GM19372 (cell line): ENCODE measurements around the gene TIMP3.
"Not testable (repeated sequence)": the region's sequence is repeated elsewhere in the genome, so short reads cannot be mapped to it uniquely, and the experiment has no call there.

Source experiments
- ATAC-seq: cut with Tn5 transposase; IDR thresholded peaks from one replicate; pipeline ENCODE4 v1.9.1; 2021; ENCODE audit warnings: mild to moderate bottlenecking, low read depth, moderate library complexity; ENCODE audit not compliant: unreplicated experiment

The TIMP3 gene

GRCh38 chr22:32801537-32802236 is at the start of gene TIMP3:
Gene TIMP3 (plus strand): TSS chr22:32801705. CDS start chr22:32802002, 297 bp downstream.
- no peak for ATAC-seq

DNA sequence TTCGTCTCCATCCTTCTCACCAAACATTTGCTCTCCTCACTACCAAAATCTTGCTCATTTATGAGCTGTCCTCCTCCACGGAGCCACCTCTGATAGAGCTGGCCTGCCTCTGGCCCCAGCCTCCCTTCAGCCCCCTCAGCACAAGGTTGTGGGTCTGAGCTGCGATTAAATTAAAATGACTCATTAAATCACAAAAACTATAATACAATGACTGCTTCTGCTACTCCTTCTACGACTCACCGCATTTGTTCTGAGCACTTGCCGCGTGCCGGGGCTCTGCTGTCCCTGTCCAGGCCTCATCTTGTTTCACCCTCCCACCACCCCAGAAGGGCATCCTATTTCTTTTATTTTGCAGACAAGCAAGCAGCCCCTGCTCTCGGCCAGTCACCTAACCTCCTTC is 49.2 kb upstream of the TIMP3 start:
- ATAC-seq = no peak

DNA sequence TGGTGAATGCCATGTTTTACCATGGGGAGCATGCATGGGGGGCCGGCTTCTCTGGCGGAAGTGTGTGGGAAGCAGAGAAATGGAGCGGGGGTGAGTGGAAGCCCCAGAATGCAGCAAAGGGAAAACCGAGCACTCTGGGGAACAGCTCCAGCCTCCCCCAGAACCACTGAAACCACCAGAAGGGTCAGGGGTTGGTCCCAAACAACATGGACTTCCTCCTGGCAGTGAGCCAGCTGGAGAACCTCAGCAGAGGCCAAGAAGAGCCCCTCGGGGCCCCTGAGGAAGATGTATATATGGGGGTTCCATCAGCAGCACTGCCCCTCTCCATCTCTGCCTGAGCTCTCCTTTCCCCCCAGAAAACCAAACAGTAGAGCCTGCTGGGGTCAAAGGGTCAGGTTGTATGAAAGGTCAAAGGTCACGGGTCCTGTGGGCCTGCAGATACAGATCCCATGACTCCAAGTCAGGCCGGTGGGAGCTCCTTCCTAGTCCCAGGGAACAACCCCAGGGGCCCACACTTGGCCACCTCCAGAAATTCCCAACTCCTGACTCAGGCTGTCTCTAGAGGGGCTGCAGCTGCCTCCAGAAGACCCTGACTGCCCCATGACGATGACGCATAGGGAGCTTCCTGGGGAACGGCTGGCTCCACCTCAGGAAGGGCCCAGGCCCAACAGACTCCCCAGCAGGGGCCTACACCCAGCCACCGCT is 48.5 kb upstream of the TIMP3 start:
- ATAC-seq = no peak

GRCh38 chr22:32753591-32753990 is 47.9 kb upstream of the TIMP3 start:
- ATAC-seq = no peak

DNA sequence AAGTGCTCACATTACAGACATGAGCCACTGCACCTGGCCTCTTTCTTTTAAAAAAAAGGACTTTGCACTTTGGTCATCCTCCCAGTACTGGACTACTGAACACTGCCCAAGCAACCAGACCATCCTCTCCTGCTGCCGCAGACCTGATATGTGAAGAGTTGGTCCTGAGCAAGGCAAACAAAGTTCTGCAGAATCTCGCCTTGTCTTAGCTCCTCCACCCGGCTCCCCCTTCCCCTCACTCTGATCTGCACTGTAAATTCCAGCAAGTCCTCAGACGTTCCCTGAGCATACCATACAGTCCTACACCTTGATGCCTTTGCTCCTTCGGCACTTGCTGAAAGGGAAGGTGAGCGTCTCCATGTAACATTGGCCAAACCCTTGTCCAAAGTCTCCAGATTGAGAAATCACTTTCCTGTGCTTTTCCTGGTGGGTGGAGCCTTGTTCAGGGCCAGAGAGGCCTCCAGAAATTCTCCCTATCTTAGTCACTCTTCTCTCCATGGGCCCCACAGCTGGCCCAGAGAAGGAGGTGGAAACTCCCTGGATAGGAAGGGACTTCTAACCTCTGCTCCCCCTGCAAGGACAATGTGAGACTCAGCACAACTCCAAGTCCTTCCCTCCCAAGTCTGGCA is 47.0 kb upstream of the TIMP3 start:
- ATAC-seq = no peak

GRCh38 chr22:32757086-32757762 is 44.3 kb upstream of the TIMP3 start:
- not testable (repeated sequence) for ATAC-seq

GRCh38 chr22:32758866-32759385 is 42.6 kb upstream of the TIMP3 start:
- ATAC-seq = no peak

GRCh38 chr22:32760396-32760795 is 41.1 kb upstream of the TIMP3 start:
- ATAC-seq = no peak

GRCh38 chr22:32760815-32761214 is 40.7 kb upstream of the TIMP3 start:
- no peak for ATAC-seq

- ATAC-seq = no peak
Observed at GRCh38 chr22:32761251-32761903, 40.1 kb upstream of the TIMP3 start.

DNA sequence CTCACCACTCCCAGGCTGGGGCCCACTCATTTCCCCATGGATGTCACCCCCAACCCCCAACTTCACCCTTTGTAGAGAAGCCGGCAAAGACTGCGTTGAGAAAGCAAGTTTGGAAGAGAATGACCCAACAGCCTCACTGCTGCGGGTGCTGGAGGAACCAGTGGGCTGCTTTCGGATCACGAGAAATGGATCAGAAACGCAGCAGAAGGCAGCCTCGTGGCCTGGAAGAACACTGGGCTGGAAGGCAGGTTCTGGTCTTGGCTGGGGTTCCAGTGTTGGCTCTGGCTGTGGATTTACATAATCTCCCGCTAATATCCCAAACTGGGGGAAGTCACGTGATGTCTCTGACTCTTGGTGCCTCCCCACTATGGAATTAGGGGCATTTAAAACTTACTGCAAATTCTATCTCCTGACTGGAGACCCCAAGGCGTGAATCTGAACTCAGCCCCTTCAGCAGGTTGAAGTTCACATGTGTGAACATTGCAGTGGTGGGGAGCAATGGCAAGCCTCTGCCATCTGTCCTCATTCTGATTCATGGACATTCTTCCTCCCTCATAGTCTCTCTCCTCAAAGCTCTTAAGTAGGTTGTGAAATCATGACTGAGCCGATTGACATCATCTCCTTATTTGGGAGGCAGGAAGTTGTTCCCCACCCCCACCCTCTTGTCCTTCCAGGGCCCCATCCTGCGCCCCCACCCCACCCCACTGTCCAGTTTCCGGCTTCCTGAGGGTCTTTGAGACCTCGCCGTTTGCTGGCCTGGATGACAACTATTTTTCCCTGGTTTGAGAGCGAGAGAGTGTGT is 37.0 kb upstream of the TIMP3 start:
- no peak for ATAC-seq

DNA sequence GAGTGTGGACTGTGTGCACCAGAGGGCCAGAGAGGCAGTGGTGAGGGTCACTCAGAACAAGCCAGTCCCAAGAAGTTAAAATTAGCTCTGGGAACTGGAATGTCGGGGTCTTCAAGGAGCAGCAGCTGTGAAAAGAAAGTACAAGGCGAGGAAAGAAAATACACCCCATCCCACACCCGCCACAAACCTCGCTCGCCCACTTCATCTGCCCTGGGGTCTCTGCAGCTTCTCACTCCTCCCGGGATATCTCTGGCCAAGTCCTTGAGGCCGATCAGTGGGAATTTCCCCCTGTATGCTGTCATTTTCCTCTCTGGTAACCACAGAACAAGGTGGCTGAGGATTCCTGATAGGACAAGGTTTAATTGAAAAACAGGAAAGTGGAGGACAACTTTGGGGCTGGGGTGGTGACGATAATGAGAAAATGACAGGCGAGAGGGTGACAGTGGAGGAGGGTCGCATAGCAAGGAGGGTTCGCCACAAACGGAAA is 36.3 kb upstream of the TIMP3 start:
- no peak for ATAC-seq

GRCh38 chr22:32771756-32772155 is 29.7 kb upstream of the TIMP3 start:
- ATAC-seq = no peak

DNA sequence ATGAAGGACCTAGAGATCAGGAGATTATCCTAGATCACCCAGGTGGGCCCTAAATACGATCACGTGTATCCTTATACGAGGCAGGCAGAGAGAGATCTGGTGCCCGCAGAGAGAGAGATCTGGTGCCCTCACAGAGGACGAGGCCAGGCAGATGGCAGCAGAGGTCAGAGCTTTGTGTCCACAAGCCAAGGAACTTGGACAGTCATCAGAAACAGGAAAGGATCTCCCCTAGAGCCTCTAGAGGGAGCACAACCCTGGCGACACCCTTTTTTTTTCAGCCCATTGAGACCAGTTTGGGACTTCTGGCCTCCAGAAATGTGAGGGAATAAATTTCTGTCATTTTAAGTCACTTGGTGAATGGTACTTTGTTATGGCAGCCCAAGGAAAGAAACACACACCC is 25.5 kb upstream of the TIMP3 start:
- ATAC-seq = no peak

DNA sequence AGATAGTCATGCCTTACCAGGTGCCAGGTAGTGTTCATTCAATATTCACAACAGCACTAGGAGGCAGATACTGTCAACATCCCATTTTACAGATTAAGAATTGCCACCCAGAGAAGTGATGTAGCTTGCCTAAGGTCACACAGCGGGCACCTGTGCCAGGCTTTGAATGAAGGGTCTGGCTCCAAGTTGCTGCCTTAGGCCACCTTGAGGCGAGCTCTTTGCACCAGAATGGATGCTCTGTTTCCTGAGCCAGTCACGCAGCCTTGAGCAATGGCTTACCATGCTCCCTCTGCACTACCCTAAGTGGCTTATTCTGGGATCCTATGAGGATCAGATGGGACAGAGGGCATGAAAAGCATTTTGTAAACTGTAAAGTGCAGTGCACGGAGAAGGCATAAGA is 25.1 kb upstream of the TIMP3 start:
- ATAC-seq = no peak

- ATAC-seq = no peak
Observed at GRCh38 chr22:32776802-32777201, 24.7 kb upstream of the TIMP3 start.

GRCh38 chr22:32777987-32778386 is 23.5 kb upstream of the TIMP3 start:
- no peak for ATAC-seq

GRCh38 chr22:32780726-32781310 is 20.7 kb upstream of the TIMP3 start:
- ATAC-seq = no peak

- ATAC-seq = no peak
Observed at GRCh38 chr22:32781695-32782094, 19.8 kb upstream of the TIMP3 start.
